GM19099 (cell line): ENCODE results near the gene DLGAP1.

ENCODE experiments used
- POLR2A ChIP-seq: IDR thresholded peaks from 3 replicates; pipeline ENCODE4 v1.6.1; 2011; ENCODE audit warnings: low read depth; ENCODE audit not compliant: insufficient read length; ENCODE audit errors: extremely low read depth

Gene DLGAP1

DNA sequence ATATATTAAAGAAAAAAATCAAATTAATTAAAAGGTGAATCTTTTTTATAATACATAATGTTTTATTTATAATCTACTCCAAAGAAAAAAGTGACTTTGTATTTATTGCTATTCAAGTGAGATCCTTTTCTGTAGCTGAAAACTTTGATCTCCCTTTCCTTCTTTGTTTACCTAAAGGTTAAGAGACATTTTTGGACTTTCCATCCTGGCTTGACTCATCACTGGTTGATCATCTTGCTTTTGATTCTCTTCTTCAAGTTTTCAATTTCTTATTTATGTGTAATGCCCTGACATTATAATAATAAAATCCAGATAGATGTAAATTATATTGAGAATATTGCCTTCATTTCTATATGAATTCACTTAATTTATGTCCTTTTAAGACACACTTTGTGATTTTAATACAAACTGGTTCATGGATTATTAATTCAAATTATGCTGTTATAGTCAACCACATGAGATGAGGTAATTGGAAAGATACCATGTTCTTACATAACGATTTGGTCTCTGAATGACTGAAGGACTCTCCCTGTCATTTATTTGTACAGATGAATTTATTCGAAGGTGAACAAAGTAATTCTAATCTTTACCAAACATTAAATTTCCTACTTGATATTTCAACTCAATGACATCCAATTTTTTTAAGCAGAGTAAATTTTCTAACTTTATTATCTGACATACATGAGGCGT, 820.7 kb downstream of the DLGAP1 start:
- TF ChIP-seq POLR2A: no peak

DNA sequence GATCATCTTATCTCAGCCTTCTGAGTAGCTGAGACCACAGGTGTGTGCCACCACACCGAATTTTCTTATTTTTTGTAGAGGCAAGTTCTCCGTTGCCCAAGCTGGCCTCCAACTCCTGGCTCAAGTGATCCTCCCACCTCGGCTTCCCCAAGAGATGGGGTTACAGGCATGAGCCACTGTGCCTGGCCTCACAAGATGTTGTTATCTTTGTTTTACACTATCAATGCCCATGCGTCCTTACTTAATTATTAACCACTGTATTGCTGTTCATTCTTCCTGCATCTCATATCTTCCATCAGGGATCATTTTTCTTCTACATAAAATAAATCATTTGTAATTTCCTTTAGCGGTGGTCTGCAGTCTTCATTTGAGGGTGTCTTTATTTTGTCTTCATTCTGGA, 823.2 kb downstream of the DLGAP1 start:
- no peak for TF ChIP-seq POLR2A

- no peak for TF ChIP-seq POLR2A
Observed at GRCh38 chr18:3626929-3627458, 828.1 kb downstream of the DLGAP1 start.

DNA sequence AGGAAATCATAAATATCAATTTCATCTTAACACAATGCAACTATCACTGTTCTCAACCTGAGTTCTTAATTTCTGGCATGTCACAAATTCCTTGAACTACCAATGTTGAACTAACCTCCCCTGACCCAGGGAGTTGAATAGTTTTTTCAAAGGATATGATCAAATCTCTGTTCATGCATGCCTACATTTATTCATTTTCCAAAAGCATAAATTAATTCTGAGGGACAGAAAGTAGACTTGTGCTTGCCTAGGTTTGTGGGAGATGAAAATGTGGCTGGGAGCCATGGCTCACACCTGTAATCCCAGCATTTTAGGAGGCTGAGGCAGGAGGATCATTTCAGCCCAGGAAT, 829.4 kb downstream of the DLGAP1 start:
- no peak for TF ChIP-seq POLR2A

DNA sequence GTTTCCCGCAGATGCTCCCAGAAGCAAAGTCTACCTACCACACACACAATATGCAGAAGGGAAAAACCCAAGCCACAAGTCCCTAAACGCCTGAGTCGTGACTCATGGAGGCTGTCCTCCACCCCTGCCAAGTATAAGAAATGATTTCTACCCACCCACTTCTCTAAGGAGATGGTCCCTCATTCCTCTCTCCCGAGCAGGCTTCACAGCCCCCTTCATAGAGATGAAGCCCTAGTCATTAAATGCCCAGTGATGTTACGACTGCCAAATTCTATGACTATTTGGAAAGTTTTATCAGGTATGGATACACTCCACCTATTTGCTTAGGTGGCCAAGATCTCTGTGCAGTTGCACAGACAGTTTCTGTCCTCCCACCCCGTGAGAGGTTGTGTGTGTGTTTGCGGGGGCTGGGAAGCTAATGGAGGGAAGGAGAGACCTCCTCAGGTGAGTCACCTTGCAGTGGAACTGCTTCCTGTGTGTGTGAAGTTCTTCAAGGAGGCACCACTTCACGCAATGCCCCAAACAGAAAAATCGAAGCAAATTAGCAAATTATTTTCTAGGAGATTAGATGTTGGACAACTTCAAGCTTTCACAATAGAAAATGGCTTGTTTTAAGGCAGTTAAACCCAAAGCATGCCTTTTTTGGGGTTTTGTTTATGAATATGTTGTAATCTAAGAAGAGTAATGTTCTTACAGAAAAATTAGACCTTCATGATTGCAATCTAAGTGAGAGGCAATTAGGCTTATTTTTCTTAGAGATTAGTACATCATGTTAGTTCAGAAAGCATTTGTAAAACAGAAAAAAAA, 830.0 kb downstream of the DLGAP1 start:
- TF ChIP-seq POLR2A: no peak

GRCh38 chr18:3624546-3624934, 830.6 kb downstream of the DLGAP1 start:
- TF ChIP-seq POLR2A: no peak

GRCh38 chr18:3623769-3624545, 831.1 kb downstream of the DLGAP1 start:
- TF ChIP-seq POLR2A: no peak

GRCh38 chr18:3620146-3621119, 834.7 kb downstream of the DLGAP1 start:
- no peak for TF ChIP-seq POLR2A

DNA sequence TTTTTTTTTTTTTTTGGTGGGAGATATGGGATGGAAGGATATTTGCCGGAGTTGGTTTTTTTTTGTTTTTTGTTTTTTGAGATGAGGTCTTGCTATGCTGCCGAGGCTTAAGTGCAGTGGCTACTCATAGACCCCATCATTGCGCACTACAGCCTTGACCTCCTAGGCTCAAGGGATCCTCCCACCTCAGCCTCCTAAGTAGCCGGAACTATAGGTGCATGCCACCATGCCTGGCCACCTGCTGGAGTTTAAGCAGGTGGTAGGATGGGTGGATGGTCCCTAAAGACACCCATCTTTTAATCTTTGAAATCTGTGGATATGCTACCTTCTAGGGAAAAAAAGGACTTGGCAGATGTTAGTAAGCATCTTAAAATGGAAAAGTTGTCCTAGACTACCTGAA, 835.4 kb downstream of the DLGAP1 start:
- TF ChIP-seq POLR2A: no peak

DNA sequence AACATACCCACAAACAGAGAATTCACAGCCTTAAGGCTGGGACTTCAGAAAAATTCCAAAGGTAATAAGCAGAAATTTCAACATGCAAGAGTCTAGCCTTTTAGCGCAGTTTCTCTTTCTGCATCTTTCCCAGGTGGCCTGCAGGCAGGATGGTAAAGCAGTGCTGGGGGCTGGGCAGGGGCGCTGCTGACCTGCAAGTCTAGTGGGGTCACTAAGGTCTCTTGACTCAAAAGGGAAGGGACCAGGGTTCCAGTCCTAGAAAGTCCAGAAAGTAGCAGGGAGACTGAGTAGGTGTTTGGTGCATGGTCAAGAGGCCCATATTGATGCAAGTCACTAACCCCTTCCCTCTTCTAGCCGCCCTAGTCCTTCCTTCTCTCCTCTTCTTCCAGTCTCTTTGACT, 835.9 kb downstream of the DLGAP1 start:
- TF ChIP-seq POLR2A: no peak

DNA sequence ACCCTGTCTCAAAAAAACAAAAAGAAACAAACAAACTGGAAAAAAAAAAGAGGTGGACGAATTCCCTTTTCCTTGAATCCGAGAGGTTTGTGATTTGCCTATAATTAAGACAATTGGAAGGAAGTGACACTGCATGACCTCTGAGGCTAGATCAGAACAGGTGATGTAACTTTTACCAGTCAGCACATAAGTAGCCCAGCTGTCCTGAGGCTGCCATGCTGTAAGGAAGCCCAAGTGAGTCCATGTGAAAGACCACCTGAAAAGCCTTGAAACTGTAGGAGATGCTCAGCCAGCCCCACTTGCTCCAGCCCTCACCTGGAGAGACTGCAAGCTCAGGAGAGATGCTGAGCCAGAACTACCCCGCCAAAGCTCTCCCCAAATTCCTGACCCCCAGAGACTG, 838.4 kb downstream of the DLGAP1 start:
- no peak for TF ChIP-seq POLR2A

DNA sequence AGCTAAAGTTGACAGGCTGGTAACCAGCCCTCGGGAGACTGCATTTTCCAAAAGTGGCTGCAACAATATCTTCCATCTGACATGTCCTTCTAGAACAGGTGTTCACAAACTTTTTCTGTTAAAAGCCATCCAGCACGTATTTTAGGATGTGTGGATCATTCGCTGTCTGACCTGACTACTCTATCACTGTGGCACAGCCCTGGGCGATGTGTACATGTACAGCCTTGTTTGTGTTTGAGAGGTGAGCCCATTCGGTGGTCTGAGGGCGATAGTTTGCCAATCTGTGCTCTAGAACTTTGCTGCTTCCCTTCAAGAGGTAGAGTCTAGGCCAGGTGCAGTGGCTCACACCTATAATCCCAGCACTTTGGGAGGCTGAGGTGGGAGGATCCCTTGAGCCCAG, 839.0 kb downstream of the DLGAP1 start:
- TF ChIP-seq POLR2A: no peak

GRCh38 chr18:3615374-3615985, 839.6 kb downstream of the DLGAP1 start:
- no peak for TF ChIP-seq POLR2A

- TF ChIP-seq POLR2A: no peak
Observed at GRCh38 chr18:3612315-3612714, 842.8 kb downstream of the DLGAP1 start.
